Naive thymus-derived CD4-positive, alpha-beta T cell (primary cell): ENCODE measurements around the gene PDE6B. TPM values are rescaled to one million over a fixed set of nuclear protein-coding genes. Genes with fewer than 3 reads are reported as not detected.
"Not testable (repeated sequence)": the region's sequence is repeated elsewhere in the genome, so short reads cannot be mapped to it uniquely, and the experiment has no call there.

Experiments used
- ATAC-seq: fragments of 150-1000 bp; cut with Tn5 transposase; 2 replicates; pipeline ENCODE4 v1.10.0; 2021; ENCODE audit warnings: mild to moderate bottlenecking, moderate library complexity
- CTCF ChIA-PET: fragments of 350-600 bp; sonication (Branson Sonifier 250); formaldehyde crosslinking; loops from one replicate; lab custom pipeline; 2021; ENCODE audit warnings: antibody characterized with exemption; lab: Charles Lee
- POLR2A ChIA-PET: fragments of 350-600 bp; sonication (Branson Sonifier 250); formaldehyde crosslinking; loops from one replicate; lab custom pipeline; 2021; ENCODE audit warnings: antibody characterized with exemption, inconsistent platforms; lab: Charles Lee
- DNase-seq, 9 donors: peaks; one replicate each; pipeline versions ENCODE4 v3.0.0 to v3.0.0-alpha.2; 2020 to 2022; ENCODE audit warnings: mixed read lengths in 1 of 9
- H3K27ac ChIP-seq: one replicate; pipeline ENCODE4 v1.7.0; 2013; ENCODE audit warnings: mild to moderate bottlenecking, low read depth, low read length, moderate library complexity
- H3K27me3 ChIP-seq, 2 donors: one replicate each; pipeline ENCODE4 v1.7.0; 2013; ENCODE audit warnings: low read length in 2 of 2, mild to moderate bottlenecking in 2 of 2, moderate library complexity in 2 of 2; ENCODE audit not compliant: control insufficient read depth in 2 of 2, insufficient read depth in 2 of 2
- H3K36me3 ChIP-seq, 3 experiments: 1 replicate in 2 of 3; 2 replicates in 1 of 3; pipeline ENCODE4 v1.7.0; 2013; ENCODE audit warnings: low read length in 3 of 3, mild to moderate bottlenecking in 3 of 3, moderate library complexity in 1 of 3; ENCODE audit not compliant: insufficient read depth in 3 of 3, control insufficient read depth in 2 of 3
- H3K4me1 ChIP-seq, 2 donors: one replicate each; pipeline ENCODE4 v1.7.0; 2013; ENCODE audit warnings: low read length in 2 of 2, mild to moderate bottlenecking in 2 of 2, moderate library complexity in 1 of 2; ENCODE audit not compliant: control insufficient read depth in 2 of 2, insufficient read depth in 2 of 2
- H3K4me3 ChIP-seq: 2 replicates; pipeline ENCODE4 v1.7.0; 2013; ENCODE audit warnings: mild to moderate bottlenecking, low read length
- H3K9me3 ChIP-seq, 3 experiments: 1 replicate in 2 of 3; 2 replicates in 1 of 3; pipeline ENCODE4 v1.7.0; 2013; ENCODE audit warnings: low read length in 3 of 3; ENCODE audit not compliant: control insufficient read depth in 2 of 3
- H3K27ac Mint-ChIP-seq, 9 donors: one replicate each; pipeline ENCODE4 v1.8.0; 2020 to 2022; ENCODE audit warnings: mixed read lengths in 9 of 9, mild to moderate bottlenecking in 8 of 9, moderate library complexity in 5 of 9, inconsistent platforms in 2 of 9
- H3K27me3 Mint-ChIP-seq, 5 donors: one replicate each; pipeline ENCODE4 v1.8.0; 2021 to 2022; ENCODE audit warnings: mixed read lengths in 5 of 5, mild to moderate bottlenecking in 1 of 5
- H3K36me3 Mint-ChIP-seq, 5 donors: one replicate each; pipeline ENCODE4 v1.8.0; 2020 to 2022; ENCODE audit warnings: mixed read lengths in 5 of 5, mild to moderate bottlenecking in 3 of 5, inconsistent platforms in 1 of 5
- H3K4me1 Mint-ChIP-seq, 7 donors: one replicate each; pipeline ENCODE4 v1.8.0; 2020 to 2022; ENCODE audit warnings: mixed read lengths in 7 of 7, mild to moderate bottlenecking in 3 of 7, inconsistent platforms in 1 of 7
- H3K4me3 Mint-ChIP-seq, 10 donors: one replicate each; pipeline ENCODE4 v1.8.0; 2020 to 2022; ENCODE audit warnings: mild to moderate bottlenecking in 10 of 10, mixed read lengths in 10 of 10, moderate library complexity in 6 of 10, inconsistent platforms in 2 of 10
- H3K9me3 Mint-ChIP-seq, 11 donors: one replicate each; pipeline ENCODE4 v1.8.0; 2020 to 2022; ENCODE audit warnings: mixed read lengths in 11 of 11, mild to moderate bottlenecking in 4 of 11, inconsistent platforms in 1 of 11, moderate library complexity in 1 of 11
- intact Hi-C, 2 donors: fragments of 100-400 bp; cut with micrococcal nuclease; formaldehyde crosslinking; loops; one replicate each; pipeline ENCODE4 v1.15.1; 2023
- polyA plus RNA-seq, 2 donors: library from polyadenylated mRNA; unstranded; fragments of 300-500 nt; fragmentation: Illumina TruSeq; gene quantifications; one replicate each; pipeline ENCODE4 v1.2.3, GENCODE V29; 2021
- total RNA-seq, 6 experiments: library from RNA in 5 of 6; stranded (reverse) in 5 of 6; gene quantifications; 1 replicate in 5 of 6; 2 replicates in 1 of 6; pipeline ENCODE4 v1.2.3 and lab custom pipeline; 2021 to 2026

The PDE6B gene
- total and polyA plus RNA-seq, 7 experiments from 2014 or later: 13.7 to 28.3 (median 19.8) TPM

GRCh38 chr4:589219-589963 is 36.0 kb upstream of the PDE6B start:
- no peak overlapping the region for H3K4me3 ChIP-seq
- ChIA-PET CTCF (no interaction called here), POLR2A (no interaction called here)
- DNase-seq: no peak
- peaks cover 0 to 7% (median 5%) of the 10 kb centered on the region in 5 donors for H3K36me3 Mint-ChIP-seq
- H3K4me1 Mint-ChIP-seq: peaks cover 0 to 2% (median 0%) of the 10 kb centered on the region in 7 donors
- no peak overlapping the region for H3K27ac ChIP-seq
- H3K9me3 ChIP-seq: peaks cover 0 to under 1% (median 0%) of the 10 kb centered on the region in 3 experiments
- H3K9me3 Mint-ChIP-seq: peaks cover 3 to 43% (median 13%) of the 10 kb centered on the region in 11 donors
- peaks cover 2 to 48% (median 41%) of the 10 kb centered on the region in 5 donors for H3K27me3 Mint-ChIP-seq
- H3K4me3 Mint-ChIP-seq: no peak overlapping the region
- H3K36me3 ChIP-seq: no peaks in the 10 kb centered on the region
- H3K27ac Mint-ChIP-seq: no peak overlapping the region
- intact Hi-C loops: no loop called here
- H3K4me1 ChIP-seq: no peaks in the 10 kb centered on the region
- no peaks in the 10 kb centered on the region for H3K27me3 ChIP-seq
- no peak for ATAC-seq

GRCh38 chr4:590313-590841 is 35.0 kb upstream of the PDE6B start:
- ChIA-PET POLR2A (no interaction called here), CTCF (no interaction called here)
- peaks cover 3 to 49% (median 14%) of the 10 kb centered on the region in 11 donors for H3K9me3 Mint-ChIP-seq
- DNase-seq (no peak), ATAC-seq (no peak)
- Histone ChIP-seq H3K27ac (no peak overlapping the region), H3K36me3 (no peaks in the 10 kb centered on the region), H3K27me3 (no peaks in the 10 kb centered on the region), H3K4me1 (no peaks in the 10 kb centered on the region), H3K4me3 (no peak overlapping the region), H3K9me3 (no peaks in the 10 kb centered on the region)
- peaks cover 2 to 46% (median 44%) of the 10 kb centered on the region in 5 donors for H3K27me3 Mint-ChIP-seq
- intact Hi-C loops: no loop called here
- peaks cover 0 to 7% (median 4%) of the 10 kb centered on the region in 5 donors for H3K36me3 Mint-ChIP-seq
- H3K27ac Mint-ChIP-seq: no peak overlapping the region
- H3K4me1 Mint-ChIP-seq: peaks cover 0 to 2% (median 0%) of the 10 kb centered on the region in 7 donors
- H3K4me3 Mint-ChIP-seq: no peak overlapping the region

GRCh38 chr4:592178-592577 is 33.2 kb upstream of the PDE6B start:
- peaks cover 3 to 37% (median 14%) of the 10 kb centered on the region in 11 donors for H3K9me3 Mint-ChIP-seq
- H3K4me3 Mint-ChIP-seq, ATAC-seq, H3K27ac ChIP-seq, H3K4me1 ChIP-seq, H3K36me3 ChIP-seq, H3K36me3 Mint-ChIP-seq, H3K27ac Mint-ChIP-seq, H3K4me3 ChIP-seq, H3K27me3 ChIP-seq, H3K9me3 ChIP-seq, DNase-seq, POLR2A ChIA-PET, CTCF ChIA-PET, H3K4me1 Mint-ChIP-seq, intact Hi-C loops: not testable (repeated sequence)
- H3K27me3 Mint-ChIP-seq: peaks cover 8 to 50% (median 30%) of the 10 kb centered on the region in 5 donors

GRCh38 chr4:592825-593520 is 32.4 kb upstream of the PDE6B start:
- H3K9me3 Mint-ChIP-seq: peaks cover 3 to 29% (median 14%) of the 10 kb centered on the region in 11 donors
- H3K4me3 Mint-ChIP-seq: no peak overlapping the region
- intact Hi-C loops: no loop called here

GRCh38 chr4:598925-599324 is 26.4 kb upstream of the PDE6B start:
- no peaks in the 10 kb centered on the region for H3K4me1 ChIP-seq
- Mint-ChIP-seq H3K27me3 (peaks cover 7 to 44% (median 32%) of the 10 kb centered on the region in 5 donors), H3K27ac (no peak overlapping the region), H3K9me3 (peaks cover 0 to 17% (median 10%) of the 10 kb centered on the region in 11 donors), H3K36me3 (peaks cover 0 to 5% (median 0%) of the 10 kb centered on the region in 5 donors), H3K4me3 (no peak overlapping the region), H3K4me1 (peaks cover 0 to 4% (median 3%) of the 10 kb centered on the region in 7 donors)
- ChIA-PET POLR2A (no interaction called here), CTCF (no interaction called here)
- H3K36me3 ChIP-seq: no peaks in the 10 kb centered on the region
- intact Hi-C loops: no loop called here
- ATAC-seq: no peak
- H3K4me3 ChIP-seq: no peak overlapping the region
- no peak for DNase-seq
- no peaks in the 10 kb centered on the region for H3K27me3 ChIP-seq
- H3K9me3 ChIP-seq: no peaks in the 10 kb centered on the region
- no peak overlapping the region for H3K27ac ChIP-seq

More at GRCh38 chr4:592825-593520, 32.4 kb upstream of the PDE6B start:
- Mint-ChIP-seq H3K27ac (no peak overlapping the region), H3K4me1 (no peaks in the 10 kb centered on the region), H3K36me3 (peaks cover 0 to 7% (median 3%) of the 10 kb centered on the region in 5 donors), H3K27me3 (peaks cover 8 to 46% (median 26%) of the 10 kb centered on the region in 5 donors)
- no peaks in the 10 kb centered on the region for H3K36me3 ChIP-seq
- no peak overlapping the region for H3K4me3 ChIP-seq
- no peak for ATAC-seq
- no peak overlapping the region for H3K27ac ChIP-seq
- POLR2A ChIA-PET: no interaction called here
- no peaks in the 10 kb centered on the region for H3K27me3 ChIP-seq
- H3K9me3 ChIP-seq: no peaks in the 10 kb centered on the region
- H3K4me1 ChIP-seq: no peaks in the 10 kb centered on the region
- no peak for DNase-seq
- CTCF ChIA-PET: interaction anchor here (0.7 kb wide), 1 partner anchor 9 kb away, joined by 3 read pairs; no protein-coding TSS in a partner anchor

- Mint-ChIP-seq H3K9me3 (peaks cover 0 to 8% (median 3%) of the 10 kb centered on the region in 11 donors), H3K27me3 (peaks cover 7 to 35% (median 32%) of the 10 kb centered on the region in 5 donors), H3K27ac (no peak overlapping the region), H3K4me3 (no peak overlapping the region), H3K36me3 (peaks cover 0 to 5% (median 0%) of the 10 kb centered on the region in 5 donors), H3K4me1 (peaks cover 0 to 6% (median 5%) of the 10 kb centered on the region in 7 donors)
- H3K9me3 ChIP-seq: no peaks in the 10 kb centered on the region
- ATAC-seq: no peak
- H3K27ac ChIP-seq: no peak overlapping the region
- no peaks in the 10 kb centered on the region for H3K36me3 ChIP-seq
- H3K4me3 ChIP-seq: no peak overlapping the region
- H3K27me3 ChIP-seq: no peaks in the 10 kb centered on the region
- intact Hi-C loops: no loop called here
- ChIA-PET CTCF (no interaction called here), POLR2A (no interaction called here)
- no peaks in the 10 kb centered on the region for H3K4me1 ChIP-seq
- DNase-seq: no peak
Measured at GRCh38 chr4:600166-600565, 25.2 kb upstream of the PDE6B start.
